NCI-H2029 treated with DMSO at 0.1 percent for 48 hours (cell line): Measurements from ENCODE around the gene NASP.
A peak's percentile ranks its signal among the peaks of the same experiment; 100 is the strongest.
"Not testable (repeated sequence)": the region's sequence is repeated elsewhere in the genome, so short reads cannot be mapped to it uniquely, and the experiment has no call there.

Experiments used
- DNase-seq: peaks from one replicate; lab custom pipeline; 2025; lab: John Stamatoyannopoulos, UW

NASP gene

GRCh38 chr1:45570631-45571030, 13.2 kb upstream of the NASP start:
- DNase-seq, result no peak

- no peak for DNase-seq
Observed at GRCh38 chr1:45573231-45573804, 10.5 kb upstream of the NASP start.

DNA sequence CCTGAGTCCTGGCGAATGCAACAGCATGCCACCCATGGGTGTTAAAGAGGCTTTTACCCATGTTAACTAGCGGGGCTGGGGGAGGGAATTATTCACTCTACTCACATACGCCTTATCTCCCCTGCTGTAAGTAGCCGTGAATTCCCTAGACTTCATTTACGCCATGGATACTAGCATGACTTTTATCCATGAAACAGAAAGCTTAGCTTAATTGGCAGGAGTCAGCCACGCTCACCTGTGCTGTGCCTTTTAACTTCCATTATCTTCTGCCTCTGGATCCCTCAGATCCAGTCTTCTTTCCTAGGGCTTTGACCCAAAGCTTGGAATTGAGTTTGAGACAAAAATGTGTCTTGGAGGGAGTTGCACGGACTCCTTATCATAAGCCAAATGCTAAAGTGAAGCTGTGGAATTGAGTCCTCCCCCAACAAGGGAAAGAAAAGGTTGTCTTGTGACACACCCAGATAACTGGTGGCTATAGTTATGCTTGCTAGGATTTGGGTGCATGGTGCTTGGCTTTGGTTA, 9.7 kb upstream of the NASP start:
- no peak for DNase-seq

GRCh38 chr1:45583264-45583665, 576 bp upstream of the NASP start:
- peak; percentile 99 for DNase-seq

DNA sequence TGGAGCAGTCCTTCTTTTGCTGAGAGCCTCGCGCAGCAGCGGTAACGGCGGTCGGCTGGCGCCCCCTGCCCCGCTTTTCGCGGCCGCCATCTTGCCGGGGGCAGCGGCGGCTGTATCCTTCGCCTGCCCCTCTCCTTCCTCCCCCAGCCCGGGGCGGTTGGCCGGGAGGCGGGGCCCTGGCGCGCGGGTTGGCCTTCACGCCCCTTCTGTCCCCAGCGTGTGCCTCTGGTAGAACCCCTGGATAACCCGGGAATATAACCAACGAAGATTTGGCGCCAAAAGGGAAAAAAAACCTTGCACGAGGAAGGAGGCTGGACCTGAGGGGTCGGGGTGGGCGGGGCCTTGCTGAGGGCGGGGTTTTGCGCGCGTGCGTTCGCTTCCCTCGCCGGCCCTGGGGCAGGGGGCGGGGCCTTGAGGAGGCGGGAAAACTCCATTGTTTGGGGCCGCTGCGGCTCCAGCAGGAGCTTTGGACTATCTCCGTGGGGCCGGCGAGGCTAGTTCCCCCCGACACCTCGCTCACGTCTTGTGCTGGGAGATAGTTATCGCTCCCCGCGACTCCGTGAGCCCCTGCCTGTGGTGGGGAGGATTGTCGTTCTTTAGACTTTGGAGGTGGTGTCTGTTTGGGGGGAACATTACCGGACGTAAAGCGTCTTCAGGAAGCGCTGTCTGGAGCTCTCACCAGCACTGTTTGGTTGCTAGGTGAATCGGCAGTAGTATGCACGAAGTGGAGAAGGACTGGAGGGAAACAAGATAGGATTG, 689 bp downstream of the NASP start:
- peak; percentile 98 for DNase-seq

GRCh38 chr1:45585110-45585426, 1.2 kb downstream of the NASP start:
- DNase-seq, result no peak

GRCh38 chr1:45585496-45586075, 1.7 kb downstream of the NASP start:
- DNase-seq, result no peak

DNA sequence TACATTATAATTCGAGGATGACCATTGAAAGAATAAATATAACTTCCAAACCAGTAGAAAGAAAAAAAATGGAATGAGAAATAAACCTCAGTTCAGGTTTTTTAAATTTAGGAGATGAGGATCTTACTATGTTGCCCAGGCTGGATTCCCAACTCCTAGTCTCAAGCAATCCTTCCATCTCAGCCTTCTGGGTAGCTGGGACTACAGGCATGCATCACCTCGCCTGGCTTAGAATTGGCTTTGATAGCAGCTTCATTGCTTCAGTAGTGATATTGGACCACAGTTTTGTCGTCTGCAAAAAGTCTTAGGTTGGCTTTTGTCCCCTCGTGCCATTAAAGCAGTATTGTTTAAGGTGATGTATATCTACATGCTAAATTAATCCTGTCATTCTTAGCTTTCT, 2.9 kb downstream of the NASP start:
- DNase-seq, result no peak

GRCh38 chr1:45589861-45590260, 6.0 kb downstream of the NASP start:
- no peak for DNase-seq

DNA sequence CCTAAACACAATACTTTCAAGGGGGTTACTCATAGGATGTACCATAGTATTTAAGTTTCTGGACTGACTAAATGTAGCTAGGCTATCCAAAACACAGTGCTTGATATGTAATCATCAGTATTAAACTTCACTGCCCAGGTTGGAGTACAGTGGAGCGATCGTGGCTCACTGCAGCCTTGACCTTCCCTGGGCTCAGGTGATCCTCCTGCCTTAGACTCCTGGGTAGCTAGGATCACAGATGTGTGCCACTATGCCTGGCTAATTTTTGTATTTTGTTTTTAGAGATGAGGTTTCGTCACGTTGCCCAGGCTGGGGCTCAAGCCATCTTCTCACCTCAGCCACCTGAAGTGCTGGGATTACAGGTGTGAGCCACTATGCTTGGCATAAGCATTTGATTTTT, 10.6 kb downstream of the NASP start:
- no peak for DNase-seq

DNA sequence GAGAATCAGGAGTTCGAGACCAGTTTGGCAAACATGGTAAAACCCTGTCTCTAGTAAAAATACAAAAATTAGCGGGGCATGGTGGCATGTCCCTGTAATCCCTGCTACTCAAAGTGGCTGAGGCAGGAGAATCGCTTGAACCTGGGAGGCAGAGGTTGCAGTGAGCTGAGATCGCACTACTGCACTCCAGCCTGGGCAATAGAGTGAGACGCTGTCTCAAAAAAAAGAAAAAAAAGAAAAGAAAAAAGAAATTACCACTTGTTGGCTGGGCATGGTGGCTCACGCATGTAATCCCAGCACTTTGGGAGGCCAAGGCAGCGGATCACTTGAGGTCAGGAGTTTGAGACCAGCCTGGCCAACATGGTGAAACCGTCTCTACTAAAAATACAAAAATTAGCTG, 12.9 kb downstream of the NASP start:
- DNase-seq, result not testable (repeated sequence)

DNA sequence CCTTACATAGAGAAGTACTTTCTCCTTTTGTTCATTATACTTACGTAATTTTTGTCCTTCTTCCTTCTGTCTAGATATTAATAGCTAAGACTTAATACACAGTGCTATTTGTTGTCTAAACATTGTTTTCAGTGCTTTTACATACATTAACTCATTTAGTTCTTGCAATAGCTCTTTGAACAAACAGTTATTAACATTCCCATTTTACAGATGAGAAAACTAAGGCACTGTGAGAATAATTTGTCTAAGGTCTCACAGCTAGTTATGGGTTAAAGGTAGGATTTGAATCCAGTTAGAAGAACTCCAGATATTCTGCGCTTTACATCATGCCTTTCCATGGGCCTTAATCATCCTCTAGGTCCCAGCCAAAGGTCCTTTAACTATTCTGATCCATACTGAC, 20.4 kb downstream of the NASP start:
- DNase-seq, result no peak

- DNase-seq, result no peak
Observed at GRCh38 chr1:45607404-45608074, 23.7 kb downstream of the NASP start.

- no peak for DNase-seq
Observed at GRCh38 chr1:45608175-45609156, 24.6 kb downstream of the NASP start.

- DNase-seq, result no peak
Observed at GRCh38 chr1:45610589-45611226, 26.9 kb downstream of the NASP start.

DNA sequence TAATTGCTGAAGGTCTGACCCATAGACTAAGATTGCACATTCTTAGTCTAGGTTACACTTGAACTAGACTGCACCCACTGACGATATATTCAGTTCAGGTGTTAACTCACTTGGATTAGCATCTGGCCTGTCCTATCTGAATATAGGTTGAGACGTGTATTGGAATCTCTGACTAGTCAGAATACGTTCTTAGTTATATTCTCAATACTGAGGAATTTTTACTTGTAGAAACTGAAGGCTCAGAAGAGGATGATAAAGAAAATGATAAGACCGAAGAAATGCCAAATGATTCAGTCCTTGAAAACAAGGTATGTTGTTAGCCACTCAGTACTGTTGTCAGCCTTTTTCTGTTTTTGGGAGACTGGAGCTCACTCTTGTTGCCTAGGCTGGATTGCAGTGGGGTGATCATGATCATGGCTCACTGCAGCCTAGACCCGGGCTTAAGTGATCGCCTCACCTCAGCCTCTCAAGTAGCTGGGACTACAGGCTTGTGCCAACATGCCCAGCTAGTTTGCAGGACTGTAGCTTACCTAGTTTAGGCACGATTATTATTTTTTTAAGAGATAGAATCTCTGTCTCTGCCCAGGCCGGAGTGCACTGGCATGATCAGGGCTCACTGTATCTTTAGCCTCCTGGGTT, 29.2 kb downstream of the NASP start:
- no peak for DNase-seq

DNA sequence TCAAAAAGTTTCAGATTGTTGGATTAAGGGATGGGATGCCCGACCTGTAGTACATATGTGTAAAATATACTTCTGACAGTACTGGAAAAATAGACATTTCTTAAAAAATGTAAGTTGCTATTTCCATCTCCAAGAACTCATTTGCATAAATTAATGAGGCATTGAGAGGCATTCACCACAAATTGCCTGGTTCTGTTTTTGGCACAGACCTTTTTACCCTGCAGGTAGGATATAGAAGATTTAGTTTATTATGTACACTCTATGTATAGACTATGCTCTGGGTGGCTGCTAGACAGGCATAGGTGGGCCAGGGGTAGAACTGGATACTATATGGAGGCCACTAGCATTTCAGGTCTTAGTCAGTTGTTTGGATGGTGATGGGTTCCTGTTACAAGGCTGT, 32.0 kb downstream of the NASP start:
- DNase-seq, result no peak

DNA sequence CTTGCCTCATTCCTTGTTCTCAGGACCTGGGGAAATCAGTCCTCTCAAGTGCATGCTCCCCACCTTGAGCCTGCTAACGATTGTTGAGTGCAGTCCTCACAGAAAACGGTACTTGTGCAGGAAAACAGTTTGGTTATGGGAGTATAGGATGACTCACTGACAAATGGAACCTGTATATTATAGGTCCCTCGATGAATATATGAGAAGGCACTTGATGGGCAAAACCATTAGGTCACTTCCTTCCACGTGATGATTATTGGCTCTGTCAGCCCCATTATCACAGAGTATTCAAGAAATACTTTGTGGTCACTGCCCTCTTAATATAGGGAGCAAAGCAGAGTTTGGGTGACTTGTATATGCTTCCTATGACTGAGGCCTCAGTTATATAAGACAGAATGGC, 33.8 kb downstream of the NASP start:
- DNase-seq, result no peak

- DNase-seq, result no peak
Observed at GRCh38 chr1:45619149-45619921, 35.5 kb downstream of the NASP start.
